ENCODE measurements around the gene GPR17.

The GPR17 gene

DNA sequence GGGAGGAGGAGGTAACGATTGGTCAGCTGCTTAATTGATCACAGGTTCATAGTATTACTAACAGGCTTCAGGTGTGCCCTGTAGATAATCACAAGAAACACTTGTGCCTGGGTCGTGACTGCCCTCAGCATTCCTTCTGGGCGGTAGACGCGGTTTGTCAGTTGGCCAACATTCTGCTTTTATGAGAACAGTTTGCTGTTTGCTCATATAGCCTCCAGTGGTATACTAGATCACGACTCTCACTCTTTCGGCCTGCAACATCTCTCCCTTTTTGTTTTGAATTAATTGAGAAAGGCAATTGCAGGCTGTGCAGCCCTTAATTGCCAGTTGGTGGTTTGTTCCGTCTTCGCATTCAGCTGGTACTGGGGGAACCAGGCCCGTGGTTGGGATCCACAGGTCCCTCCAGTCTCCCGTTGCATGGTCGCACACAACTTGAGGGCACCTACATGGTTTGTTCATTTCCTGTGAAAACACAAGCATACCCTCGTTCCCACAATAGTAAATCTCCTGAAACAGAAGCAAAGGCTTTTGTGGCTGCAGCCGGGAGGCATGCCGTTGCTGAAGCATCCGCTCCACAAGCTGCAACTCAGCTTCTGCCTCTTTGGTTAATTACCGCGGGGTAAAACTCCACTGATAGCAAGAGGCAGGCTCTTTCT lies 30.3 kb upstream of the GPR17 start:
- TF ChIP-seq, protein P1, sequence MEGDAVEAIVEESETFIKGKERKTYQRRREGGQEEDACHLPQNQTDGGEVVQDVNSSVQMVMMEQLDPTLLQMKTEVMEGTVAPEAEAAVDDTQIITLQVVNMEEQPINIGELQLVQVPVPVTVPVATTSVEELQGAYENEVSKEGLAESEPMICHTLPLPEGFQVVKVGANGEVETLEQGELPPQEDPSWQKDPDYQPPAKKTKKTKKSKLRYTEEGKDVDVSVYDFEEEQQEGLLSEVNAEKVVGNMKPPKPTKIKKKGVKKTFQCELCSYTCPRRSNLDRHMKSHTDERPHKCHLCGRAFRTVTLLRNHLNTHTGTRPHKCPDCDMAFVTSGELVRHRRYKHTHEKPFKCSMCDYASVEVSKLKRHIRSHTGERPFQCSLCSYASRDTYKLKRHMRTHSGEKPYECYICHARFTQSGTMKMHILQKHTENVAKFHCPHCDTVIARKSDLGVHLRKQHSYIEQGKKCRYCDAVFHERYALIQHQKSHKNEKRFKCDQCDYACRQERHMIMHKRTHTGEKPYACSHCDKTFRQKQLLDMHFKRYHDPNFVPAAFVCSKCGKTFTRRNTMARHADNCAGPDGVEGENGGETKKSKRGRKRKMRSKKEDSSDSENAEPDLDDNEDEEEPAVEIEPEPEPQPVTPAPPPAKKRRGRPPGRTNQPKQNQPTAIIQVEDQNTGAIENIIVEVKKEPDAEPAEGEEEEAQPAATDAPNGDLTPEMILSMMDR (conservative IDR thresholded peaks at IDR 0.05; ENCODE audit: low read depth, low read length) = no peak
- H3K4me3 ChIP-seq (ENCODE audit: low read depth, low read length) = no peak overlapping the region
- DNase-seq (ENCODE audit: low read depth) = no peak

DNA sequence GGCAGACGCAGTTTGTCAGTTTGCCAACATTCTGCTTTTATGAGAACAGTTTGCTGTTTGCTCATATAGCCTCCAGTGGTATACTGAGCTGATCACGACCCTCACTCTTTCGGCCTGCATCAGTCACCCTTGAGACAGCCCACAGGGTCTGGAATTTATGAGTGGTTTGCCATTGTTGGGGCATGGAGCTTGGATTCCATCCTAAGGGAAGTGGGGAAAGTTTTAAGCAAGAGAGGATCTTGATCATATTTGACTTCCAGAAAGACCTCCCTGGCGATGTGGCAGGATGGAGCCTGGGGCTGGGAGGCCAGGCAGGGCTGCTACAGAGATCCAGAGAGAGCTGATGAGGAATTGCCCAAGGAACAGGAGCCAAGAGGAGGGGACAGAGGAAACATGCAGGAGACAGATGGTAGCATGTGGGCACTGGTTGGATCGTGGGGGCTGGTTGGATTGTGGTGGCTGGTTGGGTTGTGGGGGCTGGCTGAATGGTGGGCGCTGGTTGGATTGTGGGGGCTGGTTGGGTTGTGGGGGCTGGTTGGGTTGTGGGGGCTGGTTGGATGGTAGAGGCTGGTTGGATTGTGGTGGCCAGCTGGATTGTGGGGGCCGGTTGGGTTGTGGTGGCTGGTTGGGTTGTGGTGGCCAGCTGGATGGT lies 27.3 kb upstream of the GPR17 start:
- DNase-seq (ENCODE audit: low read depth) = no peak
- H3K4me3 ChIP-seq (ENCODE audit: low read depth, low read length) = no peak overlapping the region
- TF ChIP-seq, protein P1 (conservative IDR thresholded peaks at IDR 0.05; ENCODE audit: low read depth, low read length) = no peak

DNA sequence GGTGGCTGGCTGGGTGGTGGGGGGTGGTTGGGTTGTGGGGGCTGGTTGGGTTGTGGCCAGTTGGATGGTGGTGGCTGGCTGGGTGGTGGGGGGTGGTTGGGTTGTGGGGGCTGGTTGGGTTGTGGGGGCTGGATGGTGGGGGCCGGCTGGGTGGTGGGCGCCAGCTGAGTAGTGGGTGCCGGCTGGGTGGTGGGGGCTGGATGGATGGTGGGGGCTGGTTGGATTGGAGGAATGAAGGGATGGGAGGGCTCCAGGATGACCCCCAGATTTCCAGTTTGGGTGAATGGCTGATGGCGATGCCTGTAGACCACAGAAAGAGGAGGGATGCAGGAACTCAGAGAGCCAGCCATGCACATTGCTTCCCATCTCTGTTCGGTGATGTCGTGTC lies 26.8 kb upstream of the GPR17 start:
- no peak for DNase-seq (ENCODE audit: low read depth)
- no peak overlapping the region for H3K4me3 ChIP-seq (ENCODE audit: low read depth, low read length)
- TF ChIP-seq, protein P1 (conservative IDR thresholded peaks at IDR 0.05; ENCODE audit: low read depth, low read length) = no peak

DNA sequence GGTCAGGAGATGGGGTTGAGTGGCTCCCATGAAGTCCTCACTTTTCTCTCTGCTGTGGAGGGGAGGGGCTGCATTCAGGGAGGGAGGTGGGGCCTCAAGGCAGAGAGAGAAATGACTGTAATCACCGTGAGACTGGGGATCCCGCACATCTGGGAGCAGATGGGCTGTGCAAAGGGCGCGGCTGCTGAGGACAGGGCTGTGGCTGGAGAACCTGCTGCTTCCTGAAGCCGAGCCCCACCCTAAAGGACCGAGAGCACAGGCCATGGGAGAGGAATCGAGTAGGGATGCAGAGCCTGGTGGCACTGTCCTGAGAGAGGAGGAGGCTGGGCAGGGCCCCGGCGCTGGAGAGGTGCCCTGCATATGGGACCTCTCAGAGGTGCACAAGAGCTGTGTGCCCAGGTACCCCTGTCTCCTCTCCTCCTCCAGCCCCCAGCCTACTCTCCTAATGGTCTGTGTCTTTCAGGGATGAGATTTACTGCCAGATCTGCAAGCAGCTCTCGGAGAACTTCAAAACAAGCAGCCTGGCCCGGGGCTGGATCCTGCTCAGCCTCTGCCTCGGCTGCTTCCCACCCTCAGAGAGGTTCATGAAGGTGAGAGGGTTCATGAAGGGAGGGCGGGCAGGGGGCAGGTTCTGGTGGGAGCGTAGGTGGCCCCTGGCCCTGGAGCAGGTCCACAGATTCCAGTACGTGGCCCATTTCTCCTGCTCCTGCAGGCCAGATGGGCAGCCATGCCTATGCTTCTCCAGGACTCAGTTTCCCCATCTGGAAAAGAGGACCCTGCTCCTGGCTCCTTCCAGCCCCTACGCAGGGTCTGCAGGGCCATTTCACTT lies 25.9 kb upstream of the GPR17 start:
- TF ChIP-seq, protein P1 (conservative IDR thresholded peaks at IDR 0.05; ENCODE audit: low read depth, low read length) = no peak
- no peak overlapping the region for H3K4me3 ChIP-seq (ENCODE audit: low read depth, low read length)
- DNase-seq (ENCODE audit: low read depth) = no peak

DNA sequence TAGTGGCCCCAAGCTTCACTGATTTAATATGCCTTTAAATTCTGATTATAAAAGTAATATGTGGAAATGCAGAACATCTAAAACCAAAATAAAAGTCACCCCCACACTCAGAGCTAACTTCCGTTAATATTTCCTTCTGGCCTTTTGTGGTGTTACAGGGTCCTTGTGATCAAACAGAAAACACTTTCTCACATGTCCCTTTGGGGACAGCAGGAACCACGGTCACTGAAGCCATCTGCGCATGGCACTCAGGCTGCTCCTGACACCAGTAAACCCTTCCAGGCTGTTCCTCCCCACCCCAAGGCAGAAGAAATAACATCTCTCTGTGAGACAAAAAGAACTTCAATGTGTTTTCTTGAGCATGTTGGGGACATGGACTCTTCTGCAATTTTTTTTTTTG lies 25.1 kb upstream of the GPR17 start:
- DNase-seq (ENCODE audit: low read depth) = no peak
- TF ChIP-seq, protein P1 (conservative IDR thresholded peaks at IDR 0.05; ENCODE audit: low read depth, low read length) = no peak
- no peak overlapping the region for H3K4me3 ChIP-seq (ENCODE audit: low read depth, low read length)

DNA sequence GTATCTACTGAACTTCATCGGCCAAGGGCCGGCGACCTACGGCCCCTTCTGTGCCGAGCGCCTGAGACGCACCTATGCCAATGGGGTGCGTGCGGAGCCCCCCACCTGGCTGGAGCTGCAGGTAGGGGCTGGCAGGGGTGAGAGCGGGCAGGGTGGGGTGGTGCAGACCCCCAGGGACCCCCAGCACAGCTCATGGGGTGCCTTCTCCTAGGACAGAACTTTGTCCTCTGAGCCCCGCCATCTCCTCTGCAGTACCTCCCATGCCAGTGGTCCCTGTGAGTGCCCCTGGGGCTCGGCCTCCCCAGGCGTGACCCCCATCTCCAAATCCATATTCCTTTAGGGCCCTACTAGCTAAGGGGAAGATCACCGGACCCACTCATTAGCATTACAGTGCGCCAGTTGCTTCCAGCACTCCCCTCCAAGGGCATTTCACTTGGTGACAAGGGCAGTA lies 23.9 kb upstream of the GPR17 start:
- H3K4me3 ChIP-seq (ENCODE audit: low read depth, low read length) = no peak overlapping the region
- TF ChIP-seq, protein P1 (conservative IDR thresholded peaks at IDR 0.05; ENCODE audit: low read depth, low read length) = no peak
- DNase-seq (ENCODE audit: low read depth) = no peak
